K562 (cell line): ENCODE measurements around the gene NLE1. TPM values are rescaled to one million over a fixed set of nuclear protein-coding genes. Genes with fewer than 3 reads are reported as not detected.
A peak's percentile ranks its signal among the peaks of the same experiment; 100 is the strongest.

Experiments used
- CTCF ChIP-seq, 3 experiments: IDR thresholded peaks in 2 of 3; conservative IDR thresholded peaks in 1 of 3; 2 replicates each; pipeline ENCODE4 v1.5.1; 2011 to 2012; ENCODE audit warnings: low read length in 3 of 3, mild to moderate bottlenecking in 3 of 3, control low read depth in 2 of 3, improper control_type of control experiment in 1 of 3, inconsistent platforms in 1 of 3, low read depth in 1 of 3, mixed read lengths in 1 of 3, moderate library complexity in 1 of 3; ENCODE audit not compliant: insufficient read depth in 2 of 3
- ESRRA ChIP-seq: fragments of 450-650 bp; IDR thresholded peaks from 2 replicates; pipeline ENCODE4 v1.6.1; 2014; ENCODE audit warnings: low read depth, mild to moderate bottlenecking, moderate library complexity, borderline replicate concordance
- ETS2 ChIP-seq: IDR thresholded peaks from 2 replicates; pipeline ENCODE4 v1.6.1; 2016; ENCODE audit warnings: borderline replicate concordance, missing genetic modification characterization, mild to moderate bottlenecking, moderate library complexity, missing compliant biosample characterization; ENCODE audit not compliant: poor library complexity, severe bottlenecking
- GTF2E2 ChIP-seq: fragments of 200-800 bp; sonication (Bioruptor generic); IDR thresholded peaks from 2 replicates; pipeline ENCODE4 v1.6.1; 2016; ENCODE audit warnings: missing genetic modification characterization, missing compliant biosample characterization
- RCOR1 ChIP-seq, 2 experiments: IDR thresholded peaks; 2 replicates each; pipeline ENCODE4 v1.6.1; 2012; ENCODE audit warnings: low read depth in 2 of 2, low read length in 2 of 2, borderline replicate concordance in 1 of 2, improper control_type of control experiment in 1 of 2
- SP1 ChIP-seq: sonication (generic); formaldehyde crosslinking; IDR thresholded peaks from 2 replicates; pipeline ENCODE4 v1.8.1; 2022; ENCODE audit warnings: mild to moderate bottlenecking, missing genetic modification reagents
- THAP12 ChIP-seq: fragments of 250-450 bp; sonication (Bioruptor Pico); IDR thresholded peaks from 2 replicates; pipeline ENCODE4 v1.9.0; 2021; ENCODE audit warnings: mild to moderate bottlenecking, inconsistent platforms
- ZEB2 ChIP-seq: fragments of 450-650 bp; IDR thresholded peaks from 2 replicates; pipeline ENCODE4 v1.6.1; 2016
- ZFX ChIP-seq: sonication (generic); formaldehyde crosslinking; IDR thresholded peaks from 2 replicates; pipeline ENCODE4 v1.8.0; 2022; ENCODE audit warnings: mild to moderate bottlenecking, missing genetic modification reagents, moderate library complexity
- polyA plus RNA-seq, 8 experiments: library from polyadenylated mRNA; depleted of rRNA in 4 of 8; stranded (reverse) in 5 of 8; unstranded in 3 of 8; fragments of >200 nt; fragmentation: Nextera tagmentation in 2 of 8; fragmentation: Illumina TruSeq in 1 of 8; extraction: Ambion mirVana in 2 of 8; extraction: Trizol in 1 of 8; gene quantifications; 2 replicates each; pipeline versions ENCODE4 v1.2.1 to v1.2.3, GENCODE V29; 2011 to 2014; ENCODE audit warnings: inconsistent platforms in 1 of 8, missing spikeins in 1 of 8
- total RNA-seq, 7 experiments: library from RNA; depleted of rRNA in 6 of 7; stranded (reverse); fragments of >200 nt in 6 of 7; fragmentation: Illumina TruSeq in 2 of 7; extraction: Trizol in 2 of 7; gene quantifications; 2 replicates each; pipeline versions ENCODE4 v1.2.1 to v1.2.3, GENCODE V29; 2011 to 2021; ENCODE audit warnings: low replicate concordance in 1 of 7
- TF ChIP-seq, protein P1 (sequence below): fragments of 250-450 bp; sonication (Bioruptor Pico); IDR thresholded peaks from 2 replicates; pipeline ENCODE4 v1.5.0; 2021; ENCODE audit warnings: mild to moderate bottlenecking, moderate library complexity

NLE1 gene
- total and polyA plus RNA-seq, 9 of the 15 experiments (the other 6 are each of a cell fraction or from before 2014, with no cell fraction given), result 3.8 to 69.0 (median 29.4) TPM

DNA sequence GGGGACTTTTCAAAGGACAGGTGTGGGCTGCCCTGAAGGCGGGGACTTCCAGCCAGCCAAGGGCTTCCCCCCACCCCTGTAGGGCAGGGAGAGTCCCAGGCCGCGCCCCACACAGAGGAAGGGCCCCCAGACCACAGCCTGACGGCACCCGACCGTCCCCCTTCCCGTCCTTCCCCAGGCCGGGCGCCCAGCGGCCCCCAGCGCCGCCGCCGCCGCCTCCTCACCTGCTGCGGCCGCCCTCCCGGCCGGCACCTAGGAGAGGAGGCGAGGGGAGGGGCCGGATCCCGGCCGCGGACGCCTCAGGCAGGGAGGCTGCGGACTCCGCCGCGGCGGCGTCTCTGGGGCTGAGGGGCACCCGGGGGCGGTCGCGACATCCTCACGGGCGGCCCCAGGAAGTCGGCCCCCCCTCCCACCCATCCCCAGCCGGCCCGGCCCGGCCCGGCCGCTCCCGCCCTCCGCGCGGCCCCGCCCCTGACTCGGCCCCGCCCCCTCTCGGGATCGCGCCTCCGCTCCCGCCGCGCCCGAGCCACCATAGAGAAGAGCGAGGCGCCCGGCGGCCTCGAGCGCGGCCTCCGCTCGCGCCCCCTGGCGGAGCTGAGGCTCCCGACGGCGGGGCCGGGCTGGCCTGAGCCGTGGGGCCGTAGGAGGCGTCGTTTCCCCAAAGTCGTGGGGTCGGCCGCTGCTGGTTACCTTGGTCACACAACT is 53.1 kb downstream of the NLE1 start (continued):
- TF ChIP-seq, protein P1, sequence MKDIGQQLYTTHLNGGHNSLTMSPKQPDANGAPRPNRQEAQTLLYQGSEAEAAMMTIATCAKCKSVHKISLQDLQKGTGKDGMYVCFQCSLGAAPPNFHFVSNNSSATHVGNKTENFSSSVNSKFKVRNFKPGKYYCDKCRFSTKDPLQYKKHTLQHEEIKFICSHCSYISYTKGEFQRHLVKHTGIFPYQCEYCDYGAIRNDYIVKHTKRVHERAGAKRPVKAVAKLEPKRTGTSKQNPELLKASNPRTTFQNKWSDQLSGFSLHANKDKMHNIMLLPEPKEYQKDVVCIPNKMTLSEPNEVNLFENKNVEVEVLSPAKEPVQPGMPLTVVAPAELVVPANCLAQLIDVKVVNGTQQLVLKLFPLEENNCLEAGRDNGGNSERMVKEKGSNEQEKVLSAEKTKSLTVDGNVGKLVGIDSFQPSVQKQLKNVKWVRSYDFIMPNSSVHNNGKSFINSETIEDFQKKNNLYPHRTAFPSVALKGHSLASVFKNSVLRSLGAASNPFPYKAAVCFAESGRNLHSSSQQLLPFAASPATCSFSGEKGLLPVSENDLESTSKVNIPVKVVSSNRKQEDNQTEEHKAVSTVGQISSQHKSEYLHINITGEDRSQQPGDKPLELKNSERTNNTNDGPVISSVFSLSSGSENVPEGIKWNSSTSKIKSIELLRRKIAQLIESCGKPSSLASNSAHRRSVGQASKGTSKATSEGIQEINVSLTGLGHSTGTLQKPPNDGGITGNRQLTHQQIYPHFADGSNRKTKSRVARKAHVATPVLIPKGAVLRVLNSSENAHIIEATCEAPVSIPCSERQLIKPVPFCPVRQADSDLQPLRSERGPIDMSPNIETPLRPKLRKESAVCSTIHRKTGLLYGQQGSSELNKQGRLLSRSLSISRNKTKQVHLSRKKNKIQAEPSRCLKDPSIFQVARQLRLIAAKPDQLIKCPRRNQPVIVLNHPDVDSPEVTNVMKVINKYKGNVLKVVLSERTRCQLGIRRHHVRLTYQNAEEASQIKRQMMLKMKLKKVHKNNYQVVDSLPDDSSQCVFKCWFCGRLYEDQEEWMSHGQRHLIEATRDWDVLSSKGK (CRISPR knock-in tag), result no peak
- TF ChIP-seq ETS2 (tag) (no peak), RCOR1 (IDR thresholded peaks at IDR 0.05; ENCODE audit: borderline replicate concordance in 1 of 2, low read depth in 2 of 2, low read length in 2 of 2) (no peak), THAP12 (CRISPR knock-in tag) (peak; percentile 46; the same call in 1 of the 2 replicates), CTCF (IDR thresholded peaks at IDR 0.05 in 2 of 3, conservative IDR thresholded peaks at IDR 0.05 in 1 of 3; ENCODE audit: insufficient read depth in 2 of 3, low read depth in 1 of 3, low read length in 3 of 3) (peak; percentile 79 to 97 (median 87)), ZFX (CRISPR knock-in tag) (peak; percentile 43), GTF2E2 (tag) (no peak), ZEB2 (no peak), SP1 (CRISPR knock-in tag) (no peak), ESRRA (peak; percentile 67; the same call in 1 of the 2 replicates)
